Sigmoid colon (tissue), 4 donors: Measurements from ENCODE around the gene MINDY2.

Experiments
- CTCF ChIP-seq, 4 experiments: fragments of 450-650 bp in 3 of 4; fragments of 200-600 bp in 1 of 4; IDR thresholded peaks; one replicate each; pipeline ENCODE4 v1.5.1; 2016 to 2019; ENCODE audit warnings: antibody characterized with exemption in 4 of 4, mild to moderate bottlenecking in 3 of 4, moderate library complexity in 2 of 4
- EP300 ChIP-seq, 4 donors: sonication (generic); formaldehyde crosslinking; IDR thresholded peaks; one replicate each; pipeline ENCODE4 v1.6.1; 2017; ENCODE audit warnings: antibody characterized with exemption in 4 of 4
- POLR2A ChIP-seq, 2 donors: fragments of 450-650 bp; IDR thresholded peaks; one replicate each; pipeline ENCODE4 v1.6.1; 2016; ENCODE audit warnings: antibody characterized with exemption in 2 of 2, mild to moderate bottlenecking in 2 of 2, moderate library complexity in 2 of 2
- POLR2AphosphoS5 ChIP-seq, 4 donors: sonication (generic); formaldehyde crosslinking; IDR thresholded peaks; one replicate each; pipeline ENCODE4 v1.6.1; 2017; ENCODE audit warnings: antibody characterized with exemption in 4 of 4

- no peak for TF ChIP-seq CTCF (IDR thresholded peaks at IDR 0.05)
- TF ChIP-seq POLR2AphosphoS5 (IDR thresholded peaks at IDR 0.05): no peak
- TF ChIP-seq POLR2A (IDR thresholded peaks at IDR 0.05): no peak
- no peak for TF ChIP-seq EP300 (IDR thresholded peaks at IDR 0.05)
These were observed 107.1 kb downstream of the MINDY2 start for GRCh38 chr15:58877999-58878825.
